H9 (cell line): Measurements from ENCODE around the gene KCNAB2. TPM values are rescaled to one million over a fixed set of nuclear protein-coding genes. Genes with fewer than 3 reads are reported as not detected.

Experiments
- DNase-seq: peaks from one replicate; pipeline ENCODE4 v3.0.0-alpha.2; 2017
- H2AFZ ChIP-seq: one replicate; pipeline ENCODE4 v1.6.1; 2013; ENCODE audit warnings: mild to moderate bottlenecking, low read length, control low read depth, moderate library complexity
- H2AK5ac ChIP-seq: 2 replicates; pipeline ENCODE4 v1.6.1; 2013; ENCODE audit warnings: low read length, control low read depth, mixed read lengths; ENCODE audit not compliant: insufficient read length
- H2BK120ac ChIP-seq: one replicate; pipeline ENCODE4 v1.6.1; 2013; ENCODE audit warnings: low read depth, mild to moderate bottlenecking, low read length, control low read depth, inconsistent platforms; ENCODE audit not compliant: poor library complexity, severe bottlenecking
- H2BK12ac ChIP-seq: 2 replicates; pipeline ENCODE4 v1.6.1; 2013; ENCODE audit warnings: low read length, control low read depth, mixed read lengths, low read depth; ENCODE audit not compliant: insufficient read length
- H2BK15ac ChIP-seq: 2 replicates; pipeline ENCODE4 v1.6.1; 2013; ENCODE audit warnings: low read depth, low read length, control low read depth
- H2BK20ac ChIP-seq: one replicate; pipeline ENCODE4 v1.6.1; 2013; ENCODE audit warnings: low read depth, mild to moderate bottlenecking, low read length, control low read depth, inconsistent platforms; ENCODE audit not compliant: poor library complexity, severe bottlenecking
- H2BK5ac ChIP-seq: 2 replicates; pipeline ENCODE4 v1.6.1; 2013; ENCODE audit warnings: low read length, control low read depth, mixed read lengths; ENCODE audit not compliant: insufficient read length
- H3K14ac ChIP-seq: 2 replicates; pipeline ENCODE4 v1.6.1; 2013; ENCODE audit warnings: low read length, control low read depth; ENCODE audit not compliant: insufficient read depth
- H3K18ac ChIP-seq: 2 replicates; pipeline ENCODE4 v1.6.1; 2013; ENCODE audit warnings: low read depth, mild to moderate bottlenecking, mixed read lengths, low read length, control low read depth; ENCODE audit not compliant: insufficient read length
- H3K23ac ChIP-seq: 2 replicates; pipeline ENCODE4 v1.6.1; 2013; ENCODE audit warnings: low read length, control low read depth, mixed read lengths, low read depth; ENCODE audit not compliant: insufficient read length
- H3K23me2 ChIP-seq: 2 replicates; pipeline ENCODE4 v1.6.1; 2013; ENCODE audit warnings: low read depth, mild to moderate bottlenecking, mixed read lengths, low read length, control low read depth; ENCODE audit not compliant: insufficient read length, poor library complexity, severe bottlenecking
- H3K27ac ChIP-seq: 2 replicates; pipeline ENCODE4 v1.5.1; 2013; ENCODE audit warnings: low read length, control low read depth, mixed read lengths, low read depth; ENCODE audit not compliant: insufficient read length
- H3K27me3 ChIP-seq: 2 replicates; pipeline ENCODE4 v1.6.1; 2013; ENCODE audit warnings: low read length, control low read depth, inconsistent platforms; ENCODE audit not compliant: insufficient read depth
- H3K4ac ChIP-seq: 2 replicates; pipeline ENCODE4 v1.6.1; 2013; ENCODE audit warnings: low read depth, mild to moderate bottlenecking, control low read depth, inconsistent platforms, low read length, moderate library complexity
- H3K4me1 ChIP-seq: 2 replicates; pipeline ENCODE4 v1.6.1; 2013; ENCODE audit warnings: low read length, control low read depth, inconsistent platforms; ENCODE audit not compliant: insufficient read depth
- H3K4me2 ChIP-seq: 2 replicates; pipeline ENCODE4 v1.6.1; 2013; ENCODE audit warnings: low read length, control low read depth, mixed read lengths; ENCODE audit not compliant: insufficient read length, insufficient read depth
- H3K56ac ChIP-seq: 2 replicates; pipeline ENCODE4 v1.6.1; 2013; ENCODE audit warnings: low read depth, mild to moderate bottlenecking, mixed read lengths, low read length, control low read depth; ENCODE audit not compliant: insufficient read length
- H3K79me1 ChIP-seq: 2 replicates; pipeline ENCODE4 v1.6.1; 2013; ENCODE audit warnings: low read depth, mild to moderate bottlenecking, moderate library complexity, low read length, control low read depth, inconsistent platforms; ENCODE audit not compliant: insufficient read depth, poor library complexity, severe bottlenecking
- H3K79me2 ChIP-seq: 2 replicates; pipeline ENCODE4 v1.6.1; 2013; ENCODE audit warnings: low read length, control low read depth, inconsistent platforms; ENCODE audit not compliant: insufficient read depth
- H3K9ac ChIP-seq: 2 replicates; pipeline ENCODE4 v1.6.1; 2013; ENCODE audit warnings: low read length, control low read depth, mixed read lengths; ENCODE audit not compliant: insufficient read length; ENCODE audit errors: extremely low read depth
- H3K9me3 ChIP-seq: one replicate; pipeline ENCODE4 v1.6.1; 2013; ENCODE audit warnings: low read depth, low read length, inconsistent platforms; ENCODE audit not compliant: control insufficient read depth
- H3T11ph ChIP-seq: one replicate; pipeline ENCODE4 v1.6.1; 2013; ENCODE audit warnings: mild to moderate bottlenecking, low read length, control low read depth, inconsistent platforms
- H4K20me1 ChIP-seq: one replicate; pipeline ENCODE4 v1.6.1; 2013; ENCODE audit not compliant: control insufficient read depth, insufficient read length, insufficient read depth
- H4K5ac ChIP-seq: 2 replicates; pipeline ENCODE4 v1.6.1; 2013; ENCODE audit warnings: low read depth, mild to moderate bottlenecking, mixed read lengths, low read length, control low read depth; ENCODE audit not compliant: insufficient read length
- H4K8ac ChIP-seq: replicated peaks from 2 replicates; pipeline ENCODE4 v1.6.1; 2013; ENCODE audit warnings: low read length, control low read depth, mixed read lengths, low read depth; ENCODE audit not compliant: insufficient read length
- H4K91ac ChIP-seq: 2 replicates; pipeline ENCODE4 v1.6.1; 2013; ENCODE audit warnings: low read depth, mild to moderate bottlenecking, moderate library complexity, mixed read lengths, low read length, control low read depth; ENCODE audit not compliant: insufficient read length
- H3K27ac Mint-ChIP-seq, 3 experiments: 2 replicates in 2 of 3; 3 replicates in 1 of 3; pipeline ENCODE4 v1.8.0; 2020 to 2021; ENCODE audit warnings: mixed read lengths in 3 of 3, mild to moderate bottlenecking in 1 of 3, moderate library complexity in 1 of 3
- H3K27me3 Mint-ChIP-seq: 2 replicates; pipeline ENCODE4 v1.8.0; 2021; ENCODE audit warnings: low read depth, mild to moderate bottlenecking, moderate library complexity, mixed read lengths
- H3K36me3 Mint-ChIP-seq, 3 experiments: 2 replicates in 2 of 3; 3 replicates in 1 of 3; pipeline ENCODE4 v1.8.0; 2020 to 2021; ENCODE audit warnings: low read depth in 3 of 3, mixed read lengths in 3 of 3; ENCODE audit not compliant: insufficient read depth in 1 of 3
- H3K4me1 Mint-ChIP-seq, 2 experiments: 2 replicates each; pipeline ENCODE4 v1.8.0; 2020; ENCODE audit warnings: mixed read lengths in 2 of 2
- H3K4me3 Mint-ChIP-seq, 2 experiments: 2 replicates in 1 of 2; 3 replicates in 1 of 2; pipeline ENCODE4 v1.8.0; 2020 to 2021; ENCODE audit warnings: mild to moderate bottlenecking in 2 of 2, mixed read lengths in 2 of 2, moderate library complexity in 1 of 2
- H3K9me3 Mint-ChIP-seq, 2 experiments: 2 replicates in 1 of 2; 3 replicates in 1 of 2; pipeline ENCODE4 v1.8.0; 2020; ENCODE audit warnings: mild to moderate bottlenecking in 2 of 2, mixed read lengths in 2 of 2, moderate library complexity in 1 of 2
- WGBS: extraction: QIAGEN DNeasy Blood & Tissue Kit; methylation state at CpG from one replicate; pipeline ENCODE4 v1.1.7; 2013; ENCODE audit warnings: missing lambda C conversion rate, low lambda C conversion rate, mixed read lengths; ENCODE audit not compliant: insufficient read length; ENCODE audit errors: extremely low coverage; 5-methylcytosine and 5-hydroxymethylcytosine counted together
- total RNA-seq: library from RNA; stranded (reverse); gene quantifications from 2 replicates; pipeline ENCODE4 v1.2.1, GENCODE V29; 2021
- TF ChIP-seq, protein P1 (sequence below): fragments of 200-600 bp; sonication (generic); conservative IDR thresholded peaks from 3 replicates; pipeline ENCODE4 v1.8.0; 2021; ENCODE audit warnings: antibody characterized with exemption, mild to moderate bottlenecking

The KCNAB2 gene
- total RNA-seq, 1 experiment from 2014 or later = 8.3 TPM

GRCh38 chr1:6097117-6097595, 51.5 kb downstream of the KCNAB2 start:
- no peaks in the 10 kb centered on the region for H3K27me3 ChIP-seq
- no peak for DNase-seq
- TF ChIP-seq, protein P1, sequence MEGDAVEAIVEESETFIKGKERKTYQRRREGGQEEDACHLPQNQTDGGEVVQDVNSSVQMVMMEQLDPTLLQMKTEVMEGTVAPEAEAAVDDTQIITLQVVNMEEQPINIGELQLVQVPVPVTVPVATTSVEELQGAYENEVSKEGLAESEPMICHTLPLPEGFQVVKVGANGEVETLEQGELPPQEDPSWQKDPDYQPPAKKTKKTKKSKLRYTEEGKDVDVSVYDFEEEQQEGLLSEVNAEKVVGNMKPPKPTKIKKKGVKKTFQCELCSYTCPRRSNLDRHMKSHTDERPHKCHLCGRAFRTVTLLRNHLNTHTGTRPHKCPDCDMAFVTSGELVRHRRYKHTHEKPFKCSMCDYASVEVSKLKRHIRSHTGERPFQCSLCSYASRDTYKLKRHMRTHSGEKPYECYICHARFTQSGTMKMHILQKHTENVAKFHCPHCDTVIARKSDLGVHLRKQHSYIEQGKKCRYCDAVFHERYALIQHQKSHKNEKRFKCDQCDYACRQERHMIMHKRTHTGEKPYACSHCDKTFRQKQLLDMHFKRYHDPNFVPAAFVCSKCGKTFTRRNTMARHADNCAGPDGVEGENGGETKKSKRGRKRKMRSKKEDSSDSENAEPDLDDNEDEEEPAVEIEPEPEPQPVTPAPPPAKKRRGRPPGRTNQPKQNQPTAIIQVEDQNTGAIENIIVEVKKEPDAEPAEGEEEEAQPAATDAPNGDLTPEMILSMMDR = no peak
- H2BK20ac ChIP-seq = no peak overlapping the region
- H3K27me3 Mint-ChIP-seq = no peaks in the 10 kb centered on the region
- no peak overlapping the region for H2BK120ac ChIP-seq
- no peak overlapping the region for H4K8ac ChIP-seq
- no peak overlapping the region for H3K18ac ChIP-seq
- H3T11ph ChIP-seq = no peak overlapping the region
- no peak overlapping the region for H2AFZ ChIP-seq
- no peak overlapping the region for H2AK5ac ChIP-seq
- H3K14ac ChIP-seq = no peak overlapping the region
- peak overlapping the region in 1 of 3 experiments; percentile 71; a peak in 2 of 7 replicates for H3K27ac Mint-ChIP-seq
- no peaks in the 10 kb centered on the region for H3K23me2 ChIP-seq
- H3K9ac ChIP-seq = no peak overlapping the region
- no peak overlapping the region for H3K23ac ChIP-seq
- no peak overlapping the region for H3K27ac ChIP-seq
- H3K9me3 ChIP-seq = no peaks in the 10 kb centered on the region
- no peak overlapping the region for H3K4me3 Mint-ChIP-seq
- no peak overlapping the region for H2BK5ac ChIP-seq
- H3K4me2 ChIP-seq = no peak overlapping the region
- H3K36me3 Mint-ChIP-seq = no peaks in the 10 kb centered on the region
- peaks cover 0 to 8% of the 10 kb centered on the region in 2 experiments; a peak in 2 of 4 replicates for H3K4me1 Mint-ChIP-seq
- H4K5ac ChIP-seq = no peak overlapping the region
- H3K79me2 ChIP-seq = no peaks in the 10 kb centered on the region
- H4K91ac ChIP-seq = no peak overlapping the region
- WGBS = no CpG with 5 or more reads among the region's 15 CpGs
- no peaks in the 10 kb centered on the region for H3K4me1 ChIP-seq
- H3K56ac ChIP-seq = no peak overlapping the region
- no peaks in the 10 kb centered on the region; a peak in 1 of 5 replicates for H3K9me3 Mint-ChIP-seq
- H4K20me1 ChIP-seq = no peaks in the 10 kb centered on the region
- no peak overlapping the region for H2BK12ac ChIP-seq
- H3K4ac ChIP-seq = no peak overlapping the region
- no peak overlapping the region for H2BK15ac ChIP-seq
- no peaks in the 10 kb centered on the region for H3K79me1 ChIP-seq
